A673 (cell line): Measurements from ENCODE around the gene PHACTR3. TPM values are rescaled to one million over a fixed set of nuclear protein-coding genes. Genes with fewer than 3 reads are reported as not detected.

Experiments used
- BruUV-seq: library from RNA; stranded (reverse); fragments of 400-500 nt; replicated peaks from 2 replicates; lab custom pipeline; 2021; lab: Mats Ljungman, UMichigan
- CTCF ChIA-PET: fragments of 300-600 bp; sonication (Branson Sonifier 250); formaldehyde crosslinking; loops from one replicate; lab custom pipeline; 2022; ENCODE audit warnings: antibody characterized with exemption; lab: Charles Lee
- POLR2A ChIA-PET: fragments of 300-600 bp; sonication (Branson Sonifier 250); formaldehyde crosslinking; loops from one replicate; lab custom pipeline; 2022; ENCODE audit warnings: antibody characterized with exemption; ENCODE audit not compliant: low non-redundant PET; lab: Charles Lee
- DNase-seq: peaks from one replicate; pipeline ENCODE4 v3.0.0-alpha.2; 2015; ENCODE audit warnings: low spot score
- H3K27ac ChIP-seq: fragments of 200-600 bp; sonication (generic); 2 replicates; pipeline ENCODE4 v1.5.1; 2016; ENCODE audit warnings: mixed run types, low read depth, mild to moderate bottlenecking, mixed read lengths, antibody characterized with exemption, low read length; ENCODE audit not compliant: poor library complexity, severe bottlenecking
- H3K27me3 ChIP-seq: fragments of 200-600 bp; sonication (generic); replicated peaks from 2 replicates; pipeline ENCODE4 v1.6.1; 2017; ENCODE audit warnings: mixed run types, low read depth, mild to moderate bottlenecking, mixed read lengths, antibody characterized with exemption, low read length; ENCODE audit not compliant: insufficient read depth, poor library complexity
- H3K36me3 ChIP-seq: fragments of 200-600 bp; sonication (generic); 2 replicates; pipeline ENCODE4 v1.6.1; 2016; ENCODE audit warnings: mixed run types, mild to moderate bottlenecking, mixed read lengths, antibody characterized with exemption, low read length; ENCODE audit not compliant: insufficient read depth, poor library complexity, severe bottlenecking
- H3K4me1 ChIP-seq: fragments of 200-600 bp; sonication (generic); 2 replicates; pipeline ENCODE4 v1.6.1; 2017; ENCODE audit warnings: mixed run types, mild to moderate bottlenecking, mixed read lengths, antibody characterized with exemption, low read length; ENCODE audit not compliant: insufficient read depth, poor library complexity, severe bottlenecking
- H3K4me3 ChIP-seq: fragments of 200-600 bp; sonication (generic); 2 replicates; pipeline ENCODE4 v1.5.1; 2016; ENCODE audit warnings: low read depth, mixed run types, mild to moderate bottlenecking, mixed read lengths, low read length; ENCODE audit not compliant: poor library complexity, severe bottlenecking
- H3K9me3 ChIP-seq: fragments of 200-600 bp; sonication (generic); 2 replicates; pipeline ENCODE4 v1.6.1; 2016; ENCODE audit warnings: mixed run types, low read depth, mild to moderate bottlenecking, mixed read lengths, antibody characterized with exemption, low read length; ENCODE audit not compliant: poor library complexity, severe bottlenecking
- EZH2 ChIP-seq: fragments of 200-600 bp; sonication (generic); IDR thresholded peaks from 2 replicates; pipeline ENCODE4 v1.6.1; 2017; ENCODE audit warnings: borderline replicate concordance, low read depth, mild to moderate bottlenecking, mixed read lengths, antibody characterized with exemption, low read length; ENCODE audit not compliant: poor library complexity, severe bottlenecking
- intact Hi-C: fragments of 100-400 bp; cut with micrococcal nuclease; formaldehyde crosslinking; loops from one replicate; pipeline ENCODE4 v1.10.0; 2022; ENCODE audit not compliant: unreplicated experiment
- total RNA-seq: library from RNA; stranded (reverse); gene quantifications from 2 replicates; pipeline ENCODE4 v1.2.3, GENCODE V29; 2021
- TF ChIP-seq, protein P1 (sequence below): fragments of 300-800, 200-600 bp; sonication (generic); conservative IDR thresholded peaks from 2 replicates; pipeline ENCODE4 v1.5.1; 2017; ENCODE audit warnings: low read depth, mild to moderate bottlenecking, antibody characterized with exemption, low read length, moderate library complexity, mixed read lengths

PHACTR3 gene
- total RNA-seq, 1 experiment from 2014 or later, result 0.17 TPM

DNA sequence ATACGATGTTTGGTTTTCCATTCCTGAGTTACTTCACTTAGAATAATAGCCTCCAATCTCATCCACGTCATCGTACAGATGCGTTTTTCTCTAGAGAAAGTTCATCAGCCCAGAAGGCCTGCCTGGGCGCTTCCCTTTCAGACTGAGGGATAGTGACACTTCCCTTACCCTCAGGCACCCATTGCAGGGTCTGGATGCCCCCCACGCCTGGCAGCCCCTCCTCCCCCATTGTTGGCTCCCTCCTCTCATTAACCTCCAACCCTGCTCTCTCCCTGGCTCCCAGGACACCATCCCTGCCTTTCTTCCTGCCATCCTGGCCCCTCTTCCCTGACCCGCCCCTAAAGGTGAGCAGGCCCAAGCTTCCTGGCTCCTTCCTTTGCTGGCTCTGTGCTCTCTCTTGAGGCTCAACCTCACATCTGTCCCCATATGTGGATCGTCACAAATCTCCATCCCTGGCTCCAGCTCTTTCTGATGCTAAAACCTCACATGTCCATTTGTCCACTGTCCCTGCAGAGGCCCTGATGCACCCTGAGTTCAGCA, 183.9 kb downstream of the PHACTR3 start:
- CTCF ChIA-PET, result no interaction called here
- no peak overlapping the region for H3K27ac ChIP-seq
- DNase-seq, result no peak
- intact Hi-C loops, result no loop called here
- no peak overlapping the region for H3K4me3 ChIP-seq
- POLR2A ChIA-PET, result no interaction called here
- H3K27me3 ChIP-seq, result peaks cover 5% of the 10 kb centered on the region
- H3K36me3 ChIP-seq, result no peaks in the 10 kb centered on the region
- no TSS peak for BruUV-seq
- no peaks in the 10 kb centered on the region for H3K9me3 ChIP-seq
- H3K4me1 ChIP-seq, result no peaks in the 10 kb centered on the region
- TF ChIP-seq, protein P1, sequence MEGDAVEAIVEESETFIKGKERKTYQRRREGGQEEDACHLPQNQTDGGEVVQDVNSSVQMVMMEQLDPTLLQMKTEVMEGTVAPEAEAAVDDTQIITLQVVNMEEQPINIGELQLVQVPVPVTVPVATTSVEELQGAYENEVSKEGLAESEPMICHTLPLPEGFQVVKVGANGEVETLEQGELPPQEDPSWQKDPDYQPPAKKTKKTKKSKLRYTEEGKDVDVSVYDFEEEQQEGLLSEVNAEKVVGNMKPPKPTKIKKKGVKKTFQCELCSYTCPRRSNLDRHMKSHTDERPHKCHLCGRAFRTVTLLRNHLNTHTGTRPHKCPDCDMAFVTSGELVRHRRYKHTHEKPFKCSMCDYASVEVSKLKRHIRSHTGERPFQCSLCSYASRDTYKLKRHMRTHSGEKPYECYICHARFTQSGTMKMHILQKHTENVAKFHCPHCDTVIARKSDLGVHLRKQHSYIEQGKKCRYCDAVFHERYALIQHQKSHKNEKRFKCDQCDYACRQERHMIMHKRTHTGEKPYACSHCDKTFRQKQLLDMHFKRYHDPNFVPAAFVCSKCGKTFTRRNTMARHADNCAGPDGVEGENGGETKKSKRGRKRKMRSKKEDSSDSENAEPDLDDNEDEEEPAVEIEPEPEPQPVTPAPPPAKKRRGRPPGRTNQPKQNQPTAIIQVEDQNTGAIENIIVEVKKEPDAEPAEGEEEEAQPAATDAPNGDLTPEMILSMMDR, result no peak
- TF ChIP-seq EZH2, result no peak

DNA sequence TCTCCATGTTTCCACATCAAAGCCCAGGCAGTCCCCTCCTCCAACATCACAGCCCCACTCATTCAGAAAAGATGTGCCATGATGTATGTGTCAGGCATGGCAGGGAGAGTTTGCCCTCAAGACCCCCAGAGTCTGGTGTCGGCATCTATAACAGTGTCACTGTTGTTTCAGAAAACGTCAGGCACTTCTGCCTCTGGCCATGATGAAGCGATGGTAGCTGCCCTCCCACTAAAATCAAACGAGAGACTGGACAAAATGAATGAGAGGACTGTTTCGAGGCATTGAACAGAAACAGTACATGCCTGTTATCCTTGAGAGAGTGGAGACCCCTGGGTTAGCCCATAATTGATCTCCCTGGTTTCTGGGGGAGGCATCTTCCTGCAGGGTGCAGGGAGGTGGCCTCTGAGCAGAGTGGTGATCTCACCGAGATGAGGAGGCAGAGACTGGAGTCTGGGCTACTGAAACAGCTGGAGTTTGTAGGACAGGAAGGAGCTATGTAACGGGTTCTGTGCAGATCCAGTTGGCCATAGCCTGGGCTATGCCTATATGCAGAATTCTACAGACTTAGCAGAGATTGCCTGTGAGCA, 184.6 kb downstream of the PHACTR3 start:
- no peak for TF ChIP-seq EZH2
- TF ChIP-seq, protein P1, result no peak
- H3K27ac ChIP-seq, result no peak overlapping the region
- intact Hi-C loops, result no loop called here
- H3K27me3 ChIP-seq, result peaks cover 5% of the 10 kb centered on the region
- H3K4me1 ChIP-seq, result no peaks in the 10 kb centered on the region
- no TSS peak for BruUV-seq
- H3K4me3 ChIP-seq, result no peak overlapping the region
- no peak for DNase-seq
- ChIA-PET POLR2A (no interaction called here), CTCF (no interaction called here)
- H3K9me3 ChIP-seq, result no peaks in the 10 kb centered on the region
- H3K36me3 ChIP-seq, result no peaks in the 10 kb centered on the region

DNA sequence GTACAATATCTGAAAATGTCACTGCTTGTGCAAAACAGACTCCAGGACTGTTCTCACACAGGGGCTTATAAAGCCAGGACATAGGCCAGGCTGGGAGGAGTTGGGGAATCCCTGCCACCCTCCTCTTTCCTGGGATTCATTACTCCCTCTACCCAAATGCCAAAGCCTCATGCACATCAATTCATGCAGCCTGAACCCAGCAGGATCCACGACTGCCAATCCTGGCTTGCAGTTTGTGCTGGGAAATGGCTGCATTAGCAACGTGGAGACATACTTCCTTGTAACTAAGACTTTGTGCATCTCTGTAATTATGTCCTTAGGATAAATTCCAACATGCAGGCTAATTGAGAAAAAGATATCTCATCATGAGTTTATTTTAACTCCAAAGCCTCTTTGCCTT, 185.3 kb downstream of the PHACTR3 start:
- intact Hi-C loops, result no loop called here
- Histone ChIP-seq H3K4me1 (no peaks in the 10 kb centered on the region), H3K27ac (no peak overlapping the region), H3K4me3 (no peak overlapping the region), H3K36me3 (no peaks in the 10 kb centered on the region), H3K9me3 (no peaks in the 10 kb centered on the region), H3K27me3 (peaks cover 5% of the 10 kb centered on the region)
- TF ChIP-seq, protein P1, result no peak
- no peak for TF ChIP-seq EZH2
- CTCF ChIA-PET, result no interaction called here
- no peak for DNase-seq
- POLR2A ChIA-PET, result no interaction called here
- no TSS peak for BruUV-seq
